Myometrial cell (primary cell): Measurements from ENCODE around the gene KRTAP10-4. TPM values are rescaled to one million over a fixed set of nuclear protein-coding genes. Genes with fewer than 3 reads are reported as not detected.

Experiments used
- total RNA-seq: library from RNA; depleted of rRNA; stranded (reverse); fragments of >200 nt; gene quantifications from 2 replicates; pipeline ENCODE4 v1.2.3, GENCODE V29; 2015

The KRTAP10-4 gene
- not detected in 2 replicates for total RNA-seq

GRCh38 chr21:44573630-44574456 is at the start of gene KRTAP10-4:
Gene KRTAP10-4 (plus strand): TSS chr21:44573729. CDS start chr21:44573759, 30 bp downstream.

GRCh38 chr21:44539991-44540666 is 33.4 kb upstream of the KRTAP10-4 start, which contains the start of gene KRTAP10-1:
Gene KRTAP10-1 (minus strand): TSS chr21:44540195. CDS start chr21:44540150, 45 bp downstream.

GRCh38 chr21:44551340-44551961 is 22.1 kb upstream of the KRTAP10-4 start, which contains the start of gene KRTAP10-2:
Gene KRTAP10-2 (minus strand): TSS chr21:44551505. CDS start chr21:44551458, 47 bp downstream.

GRCh38 chr21:44558695-44559094 is 14.8 kb upstream of the KRTAP10-4 start, which contains the start of gene KRTAP10-3:
Gene KRTAP10-3 (minus strand): TSS chr21:44558795. CDS start chr21:44558715, 80 bp downstream.

GRCh38 chr21:44580231-44580821 is 6.8 kb downstream of the KRTAP10-4 start, which contains the start of gene KRTAP10-5:
Gene KRTAP10-5 (minus strand): TSS chr21:44580604. CDS start chr21:44580578, 26 bp downstream.

GRCh38 chr21:44592446-44593311 is 19.1 kb downstream of the KRTAP10-4 start, which contains the start of gene KRTAP10-6:
Gene KRTAP10-6 (minus strand): TSS chr21:44592505. CDS start chr21:44592484, 21 bp downstream.

GRCh38 chr21:44600118-44600978 is 26.8 kb downstream of the KRTAP10-4 start, which contains the start of gene KRTAP10-7:
Gene KRTAP10-7 (plus strand): TSS chr21:44600597. CDS start chr21:44600622, 25 bp downstream.

GRCh38 chr21:44612029-44612486 is 38.5 kb downstream of the KRTAP10-4 start, which contains the start of gene KRTAP10-8:
Gene KRTAP10-8 (plus strand): TSS chr21:44612079. CDS start chr21:44612101, 22 bp downstream.

Other genes with a start within 250 kb of the KRTAP10-4 start
- 17.0 and 18.3 TPM in 2 replicates for gene CFAP410, start 234.3 kb upstream of the KRTAP10-4 start, total RNA-seq
- gene TRPM2, start 220.1 kb upstream of the KRTAP10-4 start, total RNA-seq = not detected in 2 replicates
- gene LRRC3, start 118.2 kb upstream of the KRTAP10-4 start, total RNA-seq = 0.18 and 0.29 TPM in 2 replicates
- gene KRTAP10-1, start 33.5 kb upstream of the KRTAP10-4 start, total RNA-seq = not detected in 2 replicates
- not detected in 2 replicates for gene KRTAP10-2, start 22.2 kb upstream of the KRTAP10-4 start, total RNA-seq
- not detected in 2 replicates for gene KRTAP10-3, start 14.9 kb upstream of the KRTAP10-4 start, total RNA-seq
- not detected in 2 replicates for gene KRTAP10-5, start 6.9 kb downstream of the KRTAP10-4 start, total RNA-seq
- gene KRTAP10-6, start 18.8 kb downstream of the KRTAP10-4 start, total RNA-seq = not detected in 2 replicates
- not detected in 2 replicates for gene KRTAP10-7, start 26.9 kb downstream of the KRTAP10-4 start, total RNA-seq
- not detected in 2 replicates for gene KRTAP10-8, start 38.4 kb downstream of the KRTAP10-4 start, total RNA-seq
- not detected in 2 replicates for gene KRTAP10-9, start 53.4 kb downstream of the KRTAP10-4 start, total RNA-seq
- not detected in 2 replicates for gene KRTAP10-10, start 63.6 kb downstream of the KRTAP10-4 start, total RNA-seq
- gene KRTAP10-11, start 72.7 kb downstream of the KRTAP10-4 start, total RNA-seq = not detected in 2 replicates
- not detected in 2 replicates for gene KRTAP12-4, start 80.9 kb downstream of the KRTAP10-4 start, total RNA-seq
- gene KRTAP12-3, start 84.2 kb downstream of the KRTAP10-4 start, total RNA-seq = not detected in 2 replicates
- not detected in 2 replicates for gene KRTAP12-2, start 93.2 kb downstream of the KRTAP10-4 start, total RNA-seq
- not detected in 2 replicates for gene KRTAP12-1, start 108.4 kb downstream of the KRTAP10-4 start, total RNA-seq
- not detected in 2 replicates for gene KRTAP10-12, start 123.4 kb downstream of the KRTAP10-4 start, total RNA-seq
- gene TSPEAR, start 137.8 kb downstream of the KRTAP10-4 start, total RNA-seq = not detected in 2 replicates
- gene UBE2G2, start 228.1 kb downstream of the KRTAP10-4 start, total RNA-seq = 22.3 and 22.5 TPM in 2 replicates
- gene SUMO3, start 244.3 kb downstream of the KRTAP10-4 start, total RNA-seq = 85.0 and 99.4 TPM in 2 replicates